ENCODE data around the gene ADCY2.

DNA sequence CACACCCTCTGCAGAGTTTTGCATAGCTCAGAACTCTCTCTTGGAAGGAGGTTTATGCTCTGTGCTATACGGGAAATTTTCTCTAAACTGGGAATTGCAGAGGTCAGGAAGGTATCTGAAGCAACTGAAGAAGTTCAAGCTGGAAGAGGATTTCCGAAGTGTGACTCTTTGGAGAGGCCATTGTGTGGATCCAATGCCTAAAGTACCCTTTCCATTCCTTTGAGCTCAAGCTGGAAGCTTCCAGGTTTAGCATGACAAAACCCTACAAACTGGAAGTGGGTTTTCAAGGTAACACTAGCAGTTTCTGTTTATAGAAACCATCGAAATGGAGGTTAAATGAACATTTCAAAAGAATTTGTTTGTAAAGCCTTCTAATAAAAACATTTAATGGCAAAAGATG lies 267.9 kb downstream of the ADCY2 start:
- TF ChIP-seq, protein P1, sequence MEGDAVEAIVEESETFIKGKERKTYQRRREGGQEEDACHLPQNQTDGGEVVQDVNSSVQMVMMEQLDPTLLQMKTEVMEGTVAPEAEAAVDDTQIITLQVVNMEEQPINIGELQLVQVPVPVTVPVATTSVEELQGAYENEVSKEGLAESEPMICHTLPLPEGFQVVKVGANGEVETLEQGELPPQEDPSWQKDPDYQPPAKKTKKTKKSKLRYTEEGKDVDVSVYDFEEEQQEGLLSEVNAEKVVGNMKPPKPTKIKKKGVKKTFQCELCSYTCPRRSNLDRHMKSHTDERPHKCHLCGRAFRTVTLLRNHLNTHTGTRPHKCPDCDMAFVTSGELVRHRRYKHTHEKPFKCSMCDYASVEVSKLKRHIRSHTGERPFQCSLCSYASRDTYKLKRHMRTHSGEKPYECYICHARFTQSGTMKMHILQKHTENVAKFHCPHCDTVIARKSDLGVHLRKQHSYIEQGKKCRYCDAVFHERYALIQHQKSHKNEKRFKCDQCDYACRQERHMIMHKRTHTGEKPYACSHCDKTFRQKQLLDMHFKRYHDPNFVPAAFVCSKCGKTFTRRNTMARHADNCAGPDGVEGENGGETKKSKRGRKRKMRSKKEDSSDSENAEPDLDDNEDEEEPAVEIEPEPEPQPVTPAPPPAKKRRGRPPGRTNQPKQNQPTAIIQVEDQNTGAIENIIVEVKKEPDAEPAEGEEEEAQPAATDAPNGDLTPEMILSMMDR (conservative IDR thresholded peaks at IDR 0.05; ENCODE audit: low read length): no peak
- no peak for TF ChIP-seq EZH2phosphoT487 (IDR thresholded peaks at IDR 0.05; ENCODE audit: borderline replicate concordance, low read depth, low read length)

All from OCI-LY7 (cell line).